Coronary artery (tissue), 2 donors: ENCODE measurements around the gene HOXA1.

Source experiments
- DNase-seq: peaks from one replicate; pipeline ENCODE4 v3.0.0-alpha.2; 2017; ENCODE audit warnings: low spot score
- H3K27ac ChIP-seq, 2 donors: fragments of 200-600 bp; sonication (generic); one replicate each; pipeline ENCODE4 v1.5.1; 2016 to 2019
- H3K4me3 ChIP-seq: fragments of 200-600 bp; sonication (generic); 2 replicates; pipeline ENCODE4 v1.5.1; 2016; ENCODE audit warnings: mild to moderate bottlenecking, moderate library complexity
- TF ChIP-seq, protein P1 (sequence below): fragments of 200-600 bp; sonication (generic); IDR thresholded peaks from one replicate; pipeline ENCODE4 v1.5.1; 2019; ENCODE audit warnings: antibody characterized with exemption

The HOXA1 gene

DNA sequence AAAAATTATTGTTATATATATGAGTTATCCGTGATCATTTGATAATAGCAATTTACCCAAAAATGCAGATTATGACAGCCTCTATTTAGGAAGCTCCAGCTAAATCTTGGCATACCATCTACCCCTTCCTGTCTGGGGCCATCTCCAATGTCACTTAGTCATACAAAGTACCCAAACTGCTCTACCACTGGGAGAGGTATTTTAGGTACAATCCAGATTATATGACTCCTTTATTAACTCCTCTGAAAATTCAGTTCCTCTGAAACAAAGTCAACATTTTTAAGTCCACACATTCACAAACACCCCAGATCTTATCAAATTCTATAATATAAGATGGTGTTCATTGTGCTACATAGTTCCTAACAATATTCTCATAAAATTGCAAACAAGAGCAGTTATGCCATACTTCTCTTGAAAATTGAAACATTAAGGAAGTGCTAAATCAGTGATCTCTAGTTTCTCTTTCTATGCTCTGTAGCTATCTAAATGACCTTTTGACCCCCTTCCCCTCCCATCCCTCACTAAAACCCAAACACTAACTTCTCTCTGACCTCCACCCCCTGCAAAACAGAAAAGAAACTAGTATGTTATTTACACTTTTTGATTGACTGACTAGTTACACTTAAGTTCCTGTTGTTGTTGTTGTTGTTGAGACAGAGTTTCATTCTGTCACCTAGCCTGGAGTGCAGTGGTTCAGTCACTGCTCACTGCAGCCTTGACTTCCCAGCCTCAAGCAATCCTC is 16.4 kb downstream of the HOXA1 start:
- H3K4me3 ChIP-seq = no peak overlapping the region
- no peak overlapping the region for H3K27ac ChIP-seq
- TF ChIP-seq, protein P1, sequence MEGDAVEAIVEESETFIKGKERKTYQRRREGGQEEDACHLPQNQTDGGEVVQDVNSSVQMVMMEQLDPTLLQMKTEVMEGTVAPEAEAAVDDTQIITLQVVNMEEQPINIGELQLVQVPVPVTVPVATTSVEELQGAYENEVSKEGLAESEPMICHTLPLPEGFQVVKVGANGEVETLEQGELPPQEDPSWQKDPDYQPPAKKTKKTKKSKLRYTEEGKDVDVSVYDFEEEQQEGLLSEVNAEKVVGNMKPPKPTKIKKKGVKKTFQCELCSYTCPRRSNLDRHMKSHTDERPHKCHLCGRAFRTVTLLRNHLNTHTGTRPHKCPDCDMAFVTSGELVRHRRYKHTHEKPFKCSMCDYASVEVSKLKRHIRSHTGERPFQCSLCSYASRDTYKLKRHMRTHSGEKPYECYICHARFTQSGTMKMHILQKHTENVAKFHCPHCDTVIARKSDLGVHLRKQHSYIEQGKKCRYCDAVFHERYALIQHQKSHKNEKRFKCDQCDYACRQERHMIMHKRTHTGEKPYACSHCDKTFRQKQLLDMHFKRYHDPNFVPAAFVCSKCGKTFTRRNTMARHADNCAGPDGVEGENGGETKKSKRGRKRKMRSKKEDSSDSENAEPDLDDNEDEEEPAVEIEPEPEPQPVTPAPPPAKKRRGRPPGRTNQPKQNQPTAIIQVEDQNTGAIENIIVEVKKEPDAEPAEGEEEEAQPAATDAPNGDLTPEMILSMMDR = no peak
- no peak for DNase-seq

GRCh38 chr7:27078616-27079233 is 17.1 kb downstream of the HOXA1 start:
- no peak overlapping the region for H3K4me3 ChIP-seq
- DNase-seq = no peak
- no peak overlapping the region for H3K27ac ChIP-seq
- TF ChIP-seq, protein P1 = no peak

DNA sequence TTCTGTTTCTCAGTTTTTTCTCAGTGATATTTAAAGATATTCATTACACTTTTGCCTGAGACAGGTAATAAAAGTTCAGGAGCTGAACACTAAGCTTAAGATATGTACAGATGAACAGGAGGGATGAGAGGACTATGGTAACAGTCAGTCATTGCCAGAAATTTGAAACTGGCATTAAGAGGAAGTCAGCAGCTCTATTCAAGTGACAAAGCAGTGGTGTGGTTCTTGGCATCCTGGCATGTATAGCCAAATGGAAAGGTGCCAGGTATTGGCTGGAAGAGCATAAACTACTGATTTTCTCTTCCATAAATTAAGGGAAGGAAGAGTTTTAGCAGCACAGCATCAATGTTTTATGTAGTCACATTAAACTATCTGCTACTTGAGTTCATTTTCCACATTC is 22.7 kb downstream of the HOXA1 start:
- no peak overlapping the region for H3K4me3 ChIP-seq
- DNase-seq = no peak
- TF ChIP-seq, protein P1 = no peak
- no peak overlapping the region for H3K27ac ChIP-seq

DNA sequence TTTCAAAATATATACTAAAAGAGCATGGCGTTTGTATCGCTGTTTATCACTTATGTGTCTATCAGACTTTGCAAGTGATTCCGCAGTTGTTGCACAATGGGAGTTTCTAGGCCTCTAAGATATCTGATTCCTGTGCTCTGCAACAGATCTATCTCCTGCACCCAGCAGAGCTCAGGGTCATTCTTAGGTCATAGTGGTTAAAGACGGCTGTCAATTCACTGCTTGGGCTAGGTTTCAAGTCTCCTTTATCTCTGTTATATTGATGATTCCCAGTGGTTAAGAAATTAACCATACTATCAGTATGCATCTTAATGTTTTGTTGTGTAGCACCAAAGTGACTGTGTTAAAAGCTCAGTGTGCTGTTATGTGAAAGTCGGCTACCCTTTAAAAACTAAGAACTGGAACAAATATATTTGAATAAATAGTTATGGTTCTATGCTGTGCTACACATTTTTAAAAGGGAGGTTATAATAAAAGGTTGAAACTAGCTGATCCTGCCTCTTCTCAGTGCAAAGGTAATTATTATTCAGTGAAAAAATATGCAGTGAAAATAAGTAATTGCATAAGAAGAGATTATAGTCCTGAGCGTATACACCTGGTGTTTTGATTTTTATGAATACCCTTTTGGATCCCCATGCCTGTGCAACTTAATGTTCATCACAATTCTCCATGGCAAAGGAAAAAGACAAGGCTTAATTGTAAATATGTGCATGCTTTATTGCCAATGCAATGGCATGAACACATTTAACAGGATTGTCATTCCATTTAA is 24.0 kb downstream of the HOXA1 start:
- DNase-seq = no peak
- Histone ChIP-seq H3K4me3 (no peak overlapping the region), H3K27ac (no peak overlapping the region)
- TF ChIP-seq, protein P1 = no peak

DNA sequence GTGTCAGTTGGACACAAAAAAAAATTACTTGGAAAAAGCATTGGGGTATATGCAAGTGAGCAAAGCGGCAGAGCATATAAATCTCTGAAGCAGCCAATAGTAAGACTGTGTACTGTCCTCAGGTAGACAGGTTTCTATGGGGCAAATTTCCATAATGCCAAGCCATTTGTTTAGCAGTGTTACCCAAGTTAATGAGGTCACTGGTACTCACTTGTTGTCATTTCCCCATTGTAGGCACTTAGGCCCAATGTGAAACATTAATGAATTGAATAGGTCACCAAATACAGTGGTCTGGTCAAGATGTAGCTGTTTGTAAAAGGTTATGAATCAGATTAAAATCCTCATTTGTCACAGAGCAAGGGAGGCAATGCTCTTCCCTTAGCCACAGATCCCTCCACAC is 27.5 kb downstream of the HOXA1 start:
- H3K27ac ChIP-seq = no peak overlapping the region
- no peak for DNase-seq
- TF ChIP-seq, protein P1 = no peak
- H3K4me3 ChIP-seq = no peak overlapping the region

DNA sequence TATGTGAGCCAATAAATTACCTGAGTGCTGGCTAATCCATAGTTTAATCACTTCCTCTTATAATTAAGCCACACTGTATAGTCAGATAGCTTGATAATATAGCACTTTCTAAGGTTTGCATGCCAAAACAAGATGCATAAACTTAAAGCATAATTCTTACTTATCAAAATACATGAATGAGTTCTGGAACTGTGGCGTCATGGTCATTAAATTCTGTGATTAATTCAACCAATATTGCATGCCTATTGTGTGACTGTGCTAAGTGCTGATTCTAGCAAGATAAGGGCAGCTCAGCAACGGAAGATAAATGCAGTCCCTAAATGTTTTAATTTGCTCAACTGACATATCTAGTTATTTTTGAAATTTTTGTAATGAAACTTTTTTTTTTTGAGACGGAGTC is 29.7 kb downstream of the HOXA1 start:
- Histone ChIP-seq H3K27ac (no peak overlapping the region), H3K4me3 (no peak overlapping the region)
- TF ChIP-seq, protein P1 = no peak
- DNase-seq = no peak
